GM19397 (cell line): ENCODE results near the gene SH3GLB2.
"Not testable (repeated sequence)": the region's sequence is repeated elsewhere in the genome, so short reads cannot be mapped to it uniquely, and the experiment has no call there.

ENCODE experiments used
- ATAC-seq: cut with Tn5 transposase; IDR thresholded peaks from one replicate; pipeline ENCODE4 v1.9.1; 2021; ENCODE audit warnings: mild to moderate bottlenecking, moderate library complexity; ENCODE audit not compliant: unreplicated experiment

The SH3GLB2 gene

DNA sequence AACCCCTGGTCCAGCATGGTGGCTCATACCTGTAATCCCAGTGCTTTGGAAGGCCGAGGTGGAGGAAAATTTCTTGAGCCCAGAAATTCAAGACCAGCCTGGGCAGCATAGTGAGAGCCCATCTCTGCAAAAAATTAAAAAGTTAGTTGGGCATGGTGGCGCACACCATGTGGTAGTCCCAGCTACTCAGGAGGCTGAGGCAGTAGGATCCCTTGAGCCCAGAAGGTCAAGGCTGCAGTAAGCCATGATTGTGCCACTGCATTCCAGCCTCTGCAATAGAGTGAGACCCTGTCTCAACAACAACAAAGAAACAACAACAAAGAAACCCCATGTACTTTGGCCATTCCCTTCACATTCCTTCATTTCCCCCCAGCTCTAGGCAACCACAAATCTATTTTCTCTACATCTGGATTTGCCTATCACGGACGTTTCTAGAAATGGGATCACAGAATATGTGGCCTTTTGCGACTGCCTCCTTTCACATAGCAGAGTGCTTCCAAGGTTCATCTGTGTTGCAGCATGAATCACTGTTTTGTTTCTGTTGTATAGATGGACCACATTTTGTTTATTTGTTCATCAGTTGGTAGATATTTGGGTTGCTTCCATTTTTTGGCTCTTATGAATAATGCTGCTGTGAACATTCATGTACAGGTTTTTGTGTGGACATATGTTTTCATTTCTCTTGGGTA, 26.2 kb upstream of the SH3GLB2 start:
- no peak for ATAC-seq

GRCh38 chr9:129053020-129053419, 24.9 kb upstream of the SH3GLB2 start:
- no peak for ATAC-seq

DNA sequence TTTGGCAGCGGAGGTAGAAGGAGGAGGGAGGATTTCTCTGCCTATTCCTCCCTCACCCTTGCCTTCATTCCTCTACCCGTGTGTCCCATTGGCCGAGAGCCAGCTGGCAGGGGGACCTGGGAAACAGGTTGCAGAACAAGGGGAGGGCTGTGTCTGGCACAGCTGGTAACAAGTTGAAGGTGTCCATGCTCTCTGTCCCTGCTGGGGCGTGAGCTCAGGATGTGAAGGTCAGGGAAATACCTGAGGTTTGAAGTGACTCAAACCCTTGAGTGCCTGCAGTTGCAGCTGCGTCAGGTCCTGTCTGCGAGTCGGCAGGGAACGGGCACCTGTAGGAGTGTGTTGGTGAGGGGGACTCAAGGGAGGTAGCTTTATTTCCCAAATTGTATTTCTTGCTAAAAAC, 24.5 kb upstream of the SH3GLB2 start:
- no peak for ATAC-seq

DNA sequence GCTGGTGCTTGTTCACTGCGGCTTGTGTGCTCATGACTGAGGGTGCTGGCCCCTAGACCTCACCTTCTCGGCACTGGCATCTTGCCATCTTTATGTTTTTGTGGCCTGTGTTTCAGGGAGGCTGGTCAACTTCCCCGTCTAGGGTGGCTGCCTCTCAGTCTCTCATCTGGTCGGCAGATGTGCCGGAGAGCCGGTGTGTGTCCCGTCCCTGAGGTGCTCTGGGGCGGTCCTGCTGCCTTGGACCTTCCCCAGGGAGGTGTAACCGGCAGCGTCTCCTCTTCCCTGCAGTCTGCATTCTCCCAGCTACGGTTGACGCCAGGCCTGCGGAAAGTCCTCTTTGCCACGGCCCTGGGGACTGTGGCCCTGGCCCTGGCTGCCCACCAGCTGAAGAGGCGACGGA, 13.9 kb upstream of the SH3GLB2 start:
- no peak for ATAC-seq

- no peak for ATAC-seq
Observed at GRCh38 chr9:129040113-129040643, 12.0 kb upstream of the SH3GLB2 start.

- no peak for ATAC-seq
Observed at GRCh38 chr9:129038109-129038852, 10.2 kb upstream of the SH3GLB2 start.

DNA sequence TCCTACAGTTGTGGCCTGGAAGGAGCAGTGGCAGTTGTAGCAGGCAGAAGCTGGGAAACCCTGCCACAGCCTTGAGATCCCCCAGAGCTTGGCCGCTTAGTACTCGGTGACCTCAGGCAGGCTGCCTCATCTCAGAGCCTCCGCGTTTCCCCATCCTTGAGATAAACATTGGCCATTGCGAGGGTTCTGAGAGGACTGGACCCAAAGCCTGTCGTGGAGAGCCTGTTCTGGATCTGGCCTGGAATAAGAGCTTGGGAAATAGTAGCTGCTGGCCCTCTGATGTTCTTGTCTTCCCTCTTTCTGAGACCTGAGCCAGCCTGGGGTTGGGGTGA, 9.6 kb upstream of the SH3GLB2 start:
- no peak for ATAC-seq

DNA sequence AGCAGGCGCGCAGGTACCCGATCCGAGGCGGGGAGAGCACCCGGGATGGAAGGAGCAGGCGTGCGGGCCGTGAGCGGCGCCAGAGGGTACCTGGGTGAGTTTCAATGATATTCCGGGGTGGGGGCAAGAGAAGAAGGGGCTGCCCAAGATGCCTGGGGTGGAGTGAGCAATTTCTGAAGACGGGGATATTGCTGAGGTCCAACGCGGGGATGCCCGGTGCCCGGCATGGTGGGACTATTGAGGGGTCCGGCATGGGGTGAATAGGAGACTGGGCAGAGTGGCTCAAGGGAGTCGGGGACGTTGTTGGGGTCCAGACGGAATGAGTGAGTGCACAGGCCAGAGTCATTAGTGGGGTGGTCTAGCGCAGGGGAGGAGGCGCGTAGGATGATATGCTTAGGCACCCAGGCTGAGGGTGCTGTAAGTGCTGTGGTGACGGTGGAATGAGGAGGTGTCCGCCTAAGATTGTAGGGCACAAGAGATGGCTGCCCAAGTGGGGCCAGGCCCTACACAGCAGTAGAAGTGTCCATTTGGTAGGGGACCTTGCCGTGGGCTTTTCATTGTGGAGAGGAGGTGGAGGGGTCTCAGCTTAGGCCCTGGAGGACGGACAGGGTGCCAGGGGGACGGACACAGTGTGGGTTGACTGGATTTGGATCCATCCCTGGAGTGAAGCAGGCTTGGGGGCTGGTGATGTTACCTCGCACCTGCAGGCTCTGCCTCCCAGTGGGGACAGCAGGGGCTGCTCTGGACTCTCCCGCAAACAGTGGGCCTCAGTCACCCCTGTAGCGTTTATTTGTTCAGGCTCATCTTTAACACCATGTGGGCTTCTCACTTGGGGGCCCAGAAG, 9.0 kb upstream of the SH3GLB2 start:
- ATAC-seq, result no peak

- peak; percentile 91 for ATAC-seq
Observed at GRCh38 chr9:129036241-129036922, 8.3 kb upstream of the SH3GLB2 start, which contains the start of gene MIGA2. Gene MIGA2 (plus strand): TSS chr9:129036626. CDS start chr9:129040595, 3,969 bp downstream.

- ATAC-seq, result not testable (repeated sequence)
Observed at GRCh38 chr9:129035838-129036237, 7.7 kb upstream of the SH3GLB2 start.

DNA sequence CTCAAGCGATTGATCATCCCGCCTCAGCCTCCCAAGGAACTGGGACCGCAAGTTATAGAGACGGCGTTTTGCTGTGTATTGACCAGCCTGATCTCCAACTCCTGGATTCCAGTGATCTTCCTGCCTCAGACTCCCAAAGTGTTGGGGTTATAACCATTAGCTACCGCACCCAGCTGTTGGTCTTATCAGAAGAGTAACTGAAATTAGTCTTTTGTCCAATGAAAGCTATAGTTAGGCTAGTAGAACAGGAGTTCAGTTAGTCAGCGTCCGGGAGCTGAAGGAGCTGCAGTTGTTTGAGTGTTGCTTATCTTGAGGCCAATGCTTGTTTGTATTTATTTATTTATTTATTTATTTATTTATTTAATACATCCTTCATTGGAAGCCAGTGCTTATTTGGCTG, 5.1 kb upstream of the SH3GLB2 start:
- no peak for ATAC-seq

- no peak for ATAC-seq
Observed at GRCh38 chr9:129032541-129033159, 4.5 kb upstream of the SH3GLB2 start.

GRCh38 chr9:129031514-129031913, 3.4 kb upstream of the SH3GLB2 start:
- ATAC-seq, result no peak

DNA sequence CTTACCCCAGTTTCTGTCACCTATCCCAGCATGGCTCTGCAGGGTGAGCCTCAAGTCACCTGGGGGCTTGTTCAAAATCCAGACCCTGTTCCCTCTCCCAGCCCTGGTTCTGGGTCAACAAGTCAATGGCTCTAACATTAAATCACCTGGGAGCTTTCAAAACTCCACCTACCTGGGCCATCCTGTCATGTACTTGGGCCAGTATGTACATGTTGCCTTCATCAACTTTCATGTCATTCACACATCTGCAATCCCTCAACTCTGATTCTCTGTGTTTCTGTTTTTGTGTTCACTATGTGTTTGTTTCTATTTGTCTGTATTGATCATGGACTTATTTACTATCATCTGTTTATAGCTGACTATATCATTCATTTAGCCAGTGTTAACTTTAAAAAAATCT, 2.1 kb upstream of the SH3GLB2 start:
- no peak for ATAC-seq

- ATAC-seq, result peak; percentile 41
Observed at GRCh38 chr9:129027685-129028191, 393 bp downstream of the SH3GLB2 start.

DNA sequence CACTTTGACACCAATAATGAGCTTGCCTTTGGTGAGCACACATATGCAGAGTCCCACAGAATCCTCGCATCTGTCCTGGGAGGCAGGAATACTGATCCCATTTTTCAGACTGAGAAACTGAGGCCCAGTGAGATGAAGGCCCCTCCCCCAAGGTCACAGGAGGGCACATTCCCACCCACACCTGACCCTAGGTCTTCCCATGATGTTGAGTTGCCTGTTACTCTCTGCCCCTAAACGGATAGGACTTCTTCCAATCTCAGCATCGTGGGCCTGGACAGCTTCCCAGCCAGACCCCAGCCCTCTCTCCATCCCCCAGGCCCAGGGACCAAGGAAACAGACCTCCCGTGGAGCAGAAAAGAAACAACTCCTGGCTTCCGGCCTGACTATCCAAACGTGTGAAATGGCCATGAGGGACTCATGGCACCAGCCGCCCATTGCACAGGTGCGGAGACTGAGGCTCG, 877 bp downstream of the SH3GLB2 start:
- ATAC-seq, result no peak

- ATAC-seq, result no peak
Observed at GRCh38 chr9:129026442-129027223, 1.5 kb downstream of the SH3GLB2 start.

DNA sequence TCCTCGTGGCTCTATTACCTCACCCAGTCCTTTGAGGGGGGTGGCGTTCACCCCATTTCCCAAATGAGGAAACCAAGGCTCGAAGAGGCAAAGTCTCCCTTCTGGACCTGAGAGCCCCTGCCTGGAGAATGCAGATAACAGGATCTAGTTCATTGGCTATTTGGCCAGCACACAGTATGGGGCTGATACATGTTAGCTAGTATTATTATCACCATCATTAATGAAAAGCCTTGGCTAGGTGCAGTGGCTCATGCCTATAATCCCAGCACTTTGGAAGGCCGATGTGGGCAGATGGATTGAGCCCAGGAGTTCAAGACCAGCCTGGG, 4.3 kb downstream of the SH3GLB2 start:
- no peak for ATAC-seq
